Amniotic stem cell (primary cell): Measurements from ENCODE around the gene TMEM179B.
"Not testable (repeated sequence)": the region's sequence is repeated elsewhere in the genome, so short reads cannot be mapped to it uniquely, and the experiment has no call there.

Source experiments
- DNase-seq: peaks from one replicate; lab custom pipeline; 2025; lab: John Stamatoyannopoulos, UW

Gene TMEM179B

GRCh38 chr11:62787005-62787759 lies at the start of gene TMEM179B:
TMEM179B (plus strand) TSS chr11:62787402; CDS start chr11:62787432, 30 bp downstream.
- peak; percentile 100 for DNase-seq

- no peak for DNase-seq
Measured at GRCh38 chr11:62747475-62748160, 39.6 kb upstream of the TMEM179B start.

GRCh38 chr11:62749931-62750330 lies 37.3 kb upstream of the TMEM179B start:
- DNase-seq: not testable (repeated sequence)

- DNase-seq: no peak
Measured at GRCh38 chr11:62752177-62752785, 34.9 kb upstream of the TMEM179B start.

- DNase-seq: no peak
Measured at GRCh38 chr11:62752994-62753735, 34.0 kb upstream of the TMEM179B start.

GRCh38 chr11:62753736-62754603 lies 33.2 kb upstream of the TMEM179B start, which contains the start of gene ZBTB3:
ZBTB3 (minus strand) TSS chr11:62754160; CDS start chr11:62753664, 496 bp downstream.
- peak; percentile 95 for DNase-seq

GRCh38 chr11:62755086-62755615 lies 32.1 kb upstream of the TMEM179B start:
- no peak for DNase-seq

- no peak for DNase-seq
Measured at GRCh38 chr11:62757846-62758788, 29.1 kb upstream of the TMEM179B start.

- DNase-seq: not testable (repeated sequence)
Measured at GRCh38 chr11:62760867-62761227, 26.4 kb upstream of the TMEM179B start.

- DNase-seq: no peak
Measured at GRCh38 chr11:62770778-62771143, 16.4 kb upstream of the TMEM179B start.

GRCh38 chr11:62771144-62772021 lies 15.8 kb upstream of the TMEM179B start, which contains the start of gene TAF6L:
TAF6L (plus strand) TSS chr11:62771396; CDS start chr11:62775784, 4,388 bp downstream.
- peak; percentile 90 for DNase-seq

- no peak for DNase-seq
Measured at GRCh38 chr11:62774407-62774806, 12.8 kb upstream of the TMEM179B start.

GRCh38 chr11:62775646-62776045 lies 11.6 kb upstream of the TMEM179B start:
- DNase-seq: no peak

- no peak for DNase-seq
Measured at GRCh38 chr11:62777389-62777788, 9.8 kb upstream of the TMEM179B start.

- no peak for DNase-seq
Measured at GRCh38 chr11:62778441-62778840, 8.8 kb upstream of the TMEM179B start.

GRCh38 chr11:62782753-62783152 lies 4.4 kb upstream of the TMEM179B start:
- no peak for DNase-seq

- peak; percentile 87 for DNase-seq
Measured at GRCh38 chr11:62786318-62787004, 741 bp upstream of the TMEM179B start.

GRCh38 chr11:62788991-62789390 lies 1.8 kb downstream of the TMEM179B start:
- no peak for DNase-seq
